HepG2 (cell line): ENCODE measurements around the gene ZNF618. TPM values are rescaled to one million over a fixed set of nuclear protein-coding genes. Genes with fewer than 3 reads are reported as not detected.
A peak's percentile ranks its signal among the peaks of the same experiment; 100 is the strongest.

Experiments used
- AKAP8 ChIP-seq: sonication (generic); formaldehyde crosslinking; IDR thresholded peaks from 2 replicates; pipeline ENCODE4 v1.5.1; 2020; ENCODE audit warnings: mild to moderate bottlenecking, missing genetic modification reagents
- DNMT3B ChIP-seq: conservative IDR thresholded peaks from 2 replicates; pipeline ENCODE4 v1.6.1; 2016; ENCODE audit warnings: missing biosample characterization, control low read depth
- MAF1 ChIP-seq: sonication (generic); formaldehyde crosslinking; IDR thresholded peaks from 2 replicates; pipeline ENCODE4 v1.5.0; 2020; ENCODE audit warnings: missing genetic modification reagents, borderline replicate concordance
- RARA ChIP-seq: IDR thresholded peaks from 2 replicates; pipeline ENCODE4 v1.6.1; 2016; ENCODE audit warnings: missing genetic modification reagents, missing compliant biosample characterization
- REL ChIP-seq: sonication (generic); formaldehyde crosslinking; conservative IDR thresholded peaks from 2 replicates; pipeline ENCODE4 v1.8.0; 2022; ENCODE audit warnings: mild to moderate bottlenecking, missing genetic modification reagents, moderate library complexity
- SRF ChIP-seq: IDR thresholded peaks from 2 replicates; pipeline ENCODE4 v1.6.1; 2011; ENCODE audit warnings: mild to moderate bottlenecking, low read depth, low read length, moderate library complexity
- SRY ChIP-seq: sonication (generic); formaldehyde crosslinking; IDR thresholded peaks from 2 replicates; pipeline ENCODE4 v1.8.0; 2022; ENCODE audit warnings: mild to moderate bottlenecking, missing genetic modification reagents
- TP53 ChIP-seq: sonication (generic); formaldehyde crosslinking; conservative IDR thresholded peaks from 2 replicates; pipeline ENCODE4 v1.4.0; 2020; ENCODE audit warnings: missing genetic modification reagents
- YY1 ChIP-seq: IDR thresholded peaks from 2 replicates; pipeline ENCODE4 v1.6.1; 2011; ENCODE audit warnings: low read length, low read depth, moderate library complexity, mild to moderate bottlenecking; ENCODE audit not compliant: insufficient read depth, insufficient replicate concordance
- ZKSCAN1 ChIP-seq: fragments of 150-350 bp; IDR thresholded peaks from 2 replicates; pipeline ENCODE4 v1.6.1; 2014; ENCODE audit warnings: low read length
- polyA plus RNA-seq, 8 experiments: library from polyadenylated mRNA; depleted of rRNA in 3 of 8; stranded (reverse) in 7 of 8; unstranded in 1 of 8; fragments of >200 nt; fragmentation: Illumina TruSeq in 4 of 8; extraction: Trizol in 4 of 8; gene quantifications; 2 replicates each; pipeline versions ENCODE4 v1.2.1 to v1.2.3, GENCODE V29; 2011 to 2016; ENCODE audit warnings: low read depth in 4 of 8, missing spikeins in 1 of 8, mixed read lengths in 1 of 8; ENCODE audit not compliant: insufficient read depth in 1 of 8
- total RNA-seq, 5 experiments: library from RNA; depleted of rRNA; stranded (reverse); fragments of >200 nt; fragmentation: Illumina TruSeq; extraction: Trizol; gene quantifications; 2 replicates each; pipeline ENCODE4 v1.2.3, GENCODE V29; 2016; ENCODE audit warnings: low read depth in 1 of 5
- TF ChIP-seq, protein P1 (sequence below): sonication (generic); formaldehyde crosslinking; conservative IDR thresholded peaks from 2 replicates; pipeline ENCODE4 v1.4.0; 2020; ENCODE audit warnings: missing genetic modification reagents
- TF ChIP-seq, protein P2 (sequence below): sonication (generic); formaldehyde crosslinking; IDR thresholded peaks from 2 replicates; pipeline ENCODE4 v1.5.1; 2020; ENCODE audit warnings: mild to moderate bottlenecking, missing genetic modification reagents, borderline replicate concordance
- TF ChIP-seq, protein P3 (sequence below), 2 experiments: sonication (generic) in 1 of 2; formaldehyde crosslinking in 1 of 2; IDR thresholded peaks; 2 replicates each; pipeline versions ENCODE4 v1.5.1 to v1.6.1; 2011 to 2020; ENCODE audit warnings: borderline replicate concordance in 1 of 2, low read depth in 1 of 2, low read length in 1 of 2, mild to moderate bottlenecking in 1 of 2, missing genetic modification reagents in 1 of 2, moderate library complexity in 1 of 2
- TF ChIP-seq, protein P4 (sequence below): sonication (generic); formaldehyde crosslinking; IDR thresholded peaks from 2 replicates; pipeline ENCODE4 v1.8.0; 2022; ENCODE audit warnings: mild to moderate bottlenecking, missing genetic modification reagents, moderate library complexity

ZNF618 gene
- total and polyA plus RNA-seq, 2 of the 13 experiments (the other 11 are each of a cell fraction or from before 2014, with no cell fraction given) = 0.07 TPM

DNA sequence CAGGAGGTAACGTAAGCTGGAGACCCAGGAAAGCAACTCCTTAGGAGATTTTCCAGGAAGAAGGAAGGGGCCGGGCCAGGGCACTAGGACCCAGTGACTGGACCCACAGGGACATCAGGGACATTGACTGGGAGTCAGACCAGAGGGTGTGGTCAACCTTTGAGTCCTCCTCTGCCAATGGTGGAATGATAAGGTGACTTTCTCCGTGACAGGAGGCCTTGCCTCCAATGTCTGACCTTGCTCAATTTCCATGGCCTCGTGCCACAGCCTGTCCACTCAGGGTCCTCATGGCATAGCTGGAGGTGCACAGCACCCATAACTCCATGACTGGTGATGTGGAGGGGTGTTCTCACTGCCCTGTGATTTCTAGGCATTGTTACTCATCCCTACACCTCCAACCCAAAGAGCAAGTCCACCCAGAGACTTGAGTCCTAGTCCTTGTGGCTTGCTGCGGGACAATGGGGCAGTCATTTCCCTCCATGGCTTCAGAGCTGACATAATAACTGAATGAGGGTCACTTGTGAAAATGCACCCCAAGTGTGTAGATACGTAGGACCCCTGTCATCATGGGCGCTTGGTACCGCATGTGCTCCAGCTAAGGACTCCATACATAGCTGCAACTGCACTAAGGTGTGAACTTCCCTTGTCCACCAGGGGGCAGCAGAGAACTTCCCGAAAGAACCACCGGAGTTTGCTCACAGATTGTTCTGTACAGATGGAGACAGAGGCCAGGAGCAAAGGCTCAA lies 206.1 kb downstream of the ZNF618 start (continued):
- TF ChIP-seq REL (no peak), AKAP8 (CRISPR knock-in tag) (no peak; the same call in 1 of the 2 replicates), DNMT3B (CRISPR knock-in tag) (peak; percentile 95), RARA (CRISPR knock-in tag) (peak; percentile 75), TP53 (CRISPR knock-in tag) (no peak), YY1 (peak; percentile 60), ZKSCAN1 (0 out of 2 replicates have a peak, but pooled peaks have one; percentile 50), SRY (CRISPR knock-in tag) (peak; percentile 42), SRF (peak; percentile 19; the same call in 1 of the 2 replicates), MAF1 (CRISPR knock-in tag) (no peak)
- TF ChIP-seq, protein P1, sequence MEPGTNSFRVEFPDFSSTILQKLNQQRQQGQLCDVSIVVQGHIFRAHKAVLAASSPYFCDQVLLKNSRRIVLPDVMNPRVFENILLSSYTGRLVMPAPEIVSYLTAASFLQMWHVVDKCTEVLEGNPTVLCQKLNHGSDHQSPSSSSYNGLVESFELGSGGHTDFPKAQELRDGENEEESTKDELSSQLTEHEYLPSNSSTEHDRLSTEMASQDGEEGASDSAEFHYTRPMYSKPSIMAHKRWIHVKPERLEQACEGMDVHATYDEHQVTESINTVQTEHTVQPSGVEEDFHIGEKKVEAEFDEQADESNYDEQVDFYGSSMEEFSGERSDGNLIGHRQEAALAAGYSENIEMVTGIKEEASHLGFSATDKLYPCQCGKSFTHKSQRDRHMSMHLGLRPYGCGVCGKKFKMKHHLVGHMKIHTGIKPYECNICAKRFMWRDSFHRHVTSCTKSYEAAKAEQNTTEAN (CRISPR knock-in tag) = no peak
- TF ChIP-seq, protein P2, sequence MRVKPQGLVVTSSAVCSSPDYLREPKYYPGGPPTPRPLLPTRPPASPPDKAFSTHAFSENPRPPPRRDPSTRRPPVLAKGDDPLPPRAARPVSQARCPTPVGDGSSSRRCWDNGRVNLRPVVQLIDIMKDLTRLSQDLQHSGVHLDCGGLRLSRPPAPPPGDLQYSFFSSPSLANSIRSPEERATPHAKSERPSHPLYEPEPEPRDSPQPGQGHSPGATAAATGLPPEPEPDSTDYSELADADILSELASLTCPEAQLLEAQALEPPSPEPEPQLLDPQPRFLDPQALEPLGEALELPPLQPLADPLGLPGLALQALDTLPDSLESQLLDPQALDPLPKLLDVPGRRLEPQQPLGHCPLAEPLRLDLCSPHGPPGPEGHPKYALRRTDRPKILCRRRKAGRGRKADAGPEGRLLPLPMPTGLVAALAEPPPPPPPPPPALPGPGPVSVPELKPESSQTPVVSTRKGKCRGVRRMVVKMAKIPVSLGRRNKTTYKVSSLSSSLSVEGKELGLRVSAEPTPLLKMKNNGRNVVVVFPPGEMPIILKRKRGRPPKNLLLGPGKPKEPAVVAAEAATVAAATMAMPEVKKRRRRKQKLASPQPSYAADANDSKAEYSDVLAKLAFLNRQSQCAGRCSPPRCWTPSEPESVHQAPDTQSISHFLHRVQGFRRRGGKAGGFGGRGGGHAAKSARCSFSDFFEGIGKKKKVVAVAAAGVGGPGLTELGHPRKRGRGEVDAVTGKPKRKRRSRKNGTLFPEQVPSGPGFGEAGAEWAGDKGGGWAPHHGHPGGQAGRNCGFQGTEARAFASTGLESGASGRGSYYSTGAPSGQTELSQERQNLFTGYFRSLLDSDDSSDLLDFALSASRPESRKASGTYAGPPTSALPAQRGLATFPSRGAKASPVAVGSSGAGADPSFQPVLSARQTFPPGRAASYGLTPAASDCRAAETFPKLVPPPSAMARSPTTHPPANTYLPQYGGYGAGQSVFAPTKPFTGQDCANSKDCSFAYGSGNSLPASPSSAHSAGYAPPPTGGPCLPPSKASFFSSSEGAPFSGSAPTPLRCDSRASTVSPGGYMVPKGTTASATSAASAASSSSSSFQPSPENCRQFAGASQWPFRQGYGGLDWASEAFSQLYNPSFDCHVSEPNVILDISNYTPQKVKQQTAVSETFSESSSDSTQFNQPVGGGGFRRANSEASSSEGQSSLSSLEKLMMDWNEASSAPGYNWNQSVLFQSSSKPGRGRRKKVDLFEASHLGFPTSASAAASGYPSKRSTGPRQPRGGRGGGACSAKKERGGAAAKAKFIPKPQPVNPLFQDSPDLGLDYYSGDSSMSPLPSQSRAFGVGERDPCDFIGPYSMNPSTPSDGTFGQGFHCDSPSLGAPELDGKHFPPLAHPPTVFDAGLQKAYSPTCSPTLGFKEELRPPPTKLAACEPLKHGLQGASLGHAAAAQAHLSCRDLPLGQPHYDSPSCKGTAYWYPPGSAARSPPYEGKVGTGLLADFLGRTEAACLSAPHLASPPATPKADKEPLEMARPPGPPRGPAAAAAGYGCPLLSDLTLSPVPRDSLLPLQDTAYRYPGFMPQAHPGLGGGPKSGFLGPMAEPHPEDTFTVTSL = 0 out of 2 replicates have a peak, but pooled peaks have one; percentile 58
- TF ChIP-seq, protein P3, sequence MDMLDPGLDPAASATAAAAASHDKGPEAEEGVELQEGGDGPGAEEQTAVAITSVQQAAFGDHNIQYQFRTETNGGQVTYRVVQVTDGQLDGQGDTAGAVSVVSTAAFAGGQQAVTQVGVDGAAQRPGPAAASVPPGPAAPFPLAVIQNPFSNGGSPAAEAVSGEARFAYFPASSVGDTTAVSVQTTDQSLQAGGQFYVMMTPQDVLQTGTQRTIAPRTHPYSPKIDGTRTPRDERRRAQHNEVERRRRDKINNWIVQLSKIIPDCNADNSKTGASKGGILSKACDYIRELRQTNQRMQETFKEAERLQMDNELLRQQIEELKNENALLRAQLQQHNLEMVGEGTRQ (IDR thresholded peaks at IDR 0.05; ENCODE audit: low read depth, low read length) = no peak; the same call in 1 of the 2 replicates
- TF ChIP-seq, protein P3 (CRISPR knock-in tag; IDR thresholded peaks at IDR 0.05; ENCODE audit: borderline replicate concordance) = peak; percentile 54; the same call in 1 of the 2 replicates
- TF ChIP-seq, protein P4, sequence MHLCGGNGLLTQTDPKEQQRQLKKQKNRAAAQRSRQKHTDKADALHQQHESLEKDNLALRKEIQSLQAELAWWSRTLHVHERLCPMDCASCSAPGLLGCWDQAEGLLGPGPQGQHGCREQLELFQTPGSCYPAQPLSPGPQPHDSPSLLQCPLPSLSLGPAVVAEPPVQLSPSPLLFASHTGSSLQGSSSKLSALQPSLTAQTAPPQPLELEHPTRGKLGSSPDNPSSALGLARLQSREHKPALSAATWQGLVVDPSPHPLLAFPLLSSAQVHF = no peak
